Thoracic aorta (tissue), 2 donors: ENCODE measurements around the gene EIF4G3. TPM values are rescaled to one million over a fixed set of nuclear protein-coding genes. Genes with fewer than 3 reads are reported as not detected.
"Not testable (repeated sequence)": the region's sequence is repeated elsewhere in the genome, so short reads cannot be mapped to it uniquely, and the experiment has no call there.

Source experiments
- ATAC-seq: fragments of 150-250 bp; one replicate; pipeline ENCODE4 v1.8.0; 2017; ENCODE audit warnings: low read depth; ENCODE audit not compliant: insufficient number of reproducible peaks, low FRiP score
- DNase-seq: peaks from one replicate; pipeline ENCODE4 v3.0.0-alpha.2; 2020; ENCODE audit warnings: low spot score
- H3K27ac ChIP-seq, 2 donors: fragments of 200-600 bp; sonication (generic); 1 replicate in 1 of 2; 2 replicates in 1 of 2; pipeline ENCODE4 v1.5.1; 2016; ENCODE audit warnings: mild to moderate bottlenecking in 2 of 2, moderate library complexity in 2 of 2
- H3K27me3 ChIP-seq: fragments of 200-600 bp; sonication (generic); replicated peaks from 2 replicates; pipeline ENCODE4 v1.6.0; 2016; ENCODE audit warnings: mild to moderate bottlenecking; ENCODE audit not compliant: insufficient read depth
- H3K36me3 ChIP-seq: fragments of 200-600 bp; sonication (generic); one replicate; pipeline ENCODE4 v1.5.1; 2016
- H3K4me1 ChIP-seq, 2 donors: fragments of 200-600 bp; sonication (generic); 1 replicate in 1 of 2; 2 replicates in 1 of 2; pipeline versions ENCODE4 v1.5.1 to v1.6.0; 2016; ENCODE audit warnings: low read depth in 2 of 2, mild to moderate bottlenecking in 1 of 2; ENCODE audit not compliant: control insufficient read depth in 1 of 2
- H3K4me3 ChIP-seq: fragments of 200-600 bp; sonication (generic); 2 replicates; pipeline ENCODE4 v1.5.1; 2016; ENCODE audit warnings: mild to moderate bottlenecking
- H3K9me3 ChIP-seq: fragments of 200-600 bp; sonication (generic); 2 replicates; pipeline ENCODE4 v1.5.1; 2016
- total RNA-seq, 2 donors: library from RNA; depleted of rRNA; stranded (reverse); fragments of >200 nt; gene quantifications; one replicate each; pipeline versions ENCODE4 v1.1.0 to v1.2.3, GENCODE V29; 2016
- TF ChIP-seq, protein P1 (sequence below): fragments of 200-600 bp; sonication (generic); IDR thresholded peaks from one replicate; pipeline ENCODE4 v1.5.1; 2019; ENCODE audit warnings: antibody characterized with exemption

Gene EIF4G3
- total RNA-seq, 2 donors from 2014 or later: 43.1 to 54.0 TPM

DNA sequence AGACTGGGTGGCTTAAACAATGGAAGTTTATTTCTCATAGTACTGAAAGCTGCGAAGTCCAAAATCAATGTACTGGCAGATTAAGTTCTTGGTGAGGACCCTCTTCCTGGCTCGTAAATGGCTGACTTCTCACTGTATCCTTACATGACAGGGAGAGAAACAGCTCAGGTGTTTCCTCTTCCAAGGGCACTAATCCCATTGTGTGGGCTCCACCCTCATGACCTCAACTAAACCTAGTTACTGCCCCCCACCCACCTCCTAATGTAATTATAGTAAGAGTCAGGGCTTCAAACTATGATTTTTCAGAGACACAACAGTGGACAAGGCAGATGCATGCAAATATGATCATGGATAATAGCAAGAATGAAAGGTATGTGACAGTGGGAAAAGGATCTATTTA, 308.4 kb downstream of the EIF4G3 start:
- DNase-seq (no peak), ATAC-seq (no peak)
- no peaks in the 10 kb centered on the region for H3K4me1 ChIP-seq
- TF ChIP-seq, protein P1, sequence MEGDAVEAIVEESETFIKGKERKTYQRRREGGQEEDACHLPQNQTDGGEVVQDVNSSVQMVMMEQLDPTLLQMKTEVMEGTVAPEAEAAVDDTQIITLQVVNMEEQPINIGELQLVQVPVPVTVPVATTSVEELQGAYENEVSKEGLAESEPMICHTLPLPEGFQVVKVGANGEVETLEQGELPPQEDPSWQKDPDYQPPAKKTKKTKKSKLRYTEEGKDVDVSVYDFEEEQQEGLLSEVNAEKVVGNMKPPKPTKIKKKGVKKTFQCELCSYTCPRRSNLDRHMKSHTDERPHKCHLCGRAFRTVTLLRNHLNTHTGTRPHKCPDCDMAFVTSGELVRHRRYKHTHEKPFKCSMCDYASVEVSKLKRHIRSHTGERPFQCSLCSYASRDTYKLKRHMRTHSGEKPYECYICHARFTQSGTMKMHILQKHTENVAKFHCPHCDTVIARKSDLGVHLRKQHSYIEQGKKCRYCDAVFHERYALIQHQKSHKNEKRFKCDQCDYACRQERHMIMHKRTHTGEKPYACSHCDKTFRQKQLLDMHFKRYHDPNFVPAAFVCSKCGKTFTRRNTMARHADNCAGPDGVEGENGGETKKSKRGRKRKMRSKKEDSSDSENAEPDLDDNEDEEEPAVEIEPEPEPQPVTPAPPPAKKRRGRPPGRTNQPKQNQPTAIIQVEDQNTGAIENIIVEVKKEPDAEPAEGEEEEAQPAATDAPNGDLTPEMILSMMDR: no peak
- no peak overlapping the region for H3K27ac ChIP-seq
- H3K4me3 ChIP-seq: no peak overlapping the region
- H3K36me3 ChIP-seq: no peaks in the 10 kb centered on the region
- H3K9me3 ChIP-seq: no peaks in the 10 kb centered on the region
- no peaks in the 10 kb centered on the region for H3K27me3 ChIP-seq

DNA sequence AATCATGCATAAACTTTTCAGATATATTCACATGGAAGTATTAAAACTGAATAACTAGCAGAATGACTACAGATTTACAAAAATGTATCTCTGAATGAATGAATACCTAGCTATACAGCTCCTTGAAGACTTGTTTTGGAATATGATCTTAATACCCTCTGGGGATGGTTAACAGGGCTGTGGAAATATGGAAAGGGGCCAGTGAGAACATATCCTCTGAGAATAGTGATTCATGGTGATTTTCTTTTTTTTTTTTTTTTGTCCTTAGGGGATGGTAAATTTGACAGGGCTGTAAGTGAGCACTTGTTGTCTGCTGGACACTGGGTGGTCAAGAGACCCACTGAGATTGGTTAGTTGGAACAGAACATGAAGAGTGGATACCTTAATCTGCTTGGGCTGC, 308.9 kb downstream of the EIF4G3 start:
- TF ChIP-seq, protein P1: no peak
- H3K4me3 ChIP-seq: no peak overlapping the region
- no peak overlapping the region for H3K27ac ChIP-seq
- DNase-seq: no peak
- H3K36me3 ChIP-seq: no peaks in the 10 kb centered on the region
- no peaks in the 10 kb centered on the region for H3K9me3 ChIP-seq
- ATAC-seq: no peak
- no peaks in the 10 kb centered on the region for H3K27me3 ChIP-seq
- H3K4me1 ChIP-seq: no peaks in the 10 kb centered on the region

DNA sequence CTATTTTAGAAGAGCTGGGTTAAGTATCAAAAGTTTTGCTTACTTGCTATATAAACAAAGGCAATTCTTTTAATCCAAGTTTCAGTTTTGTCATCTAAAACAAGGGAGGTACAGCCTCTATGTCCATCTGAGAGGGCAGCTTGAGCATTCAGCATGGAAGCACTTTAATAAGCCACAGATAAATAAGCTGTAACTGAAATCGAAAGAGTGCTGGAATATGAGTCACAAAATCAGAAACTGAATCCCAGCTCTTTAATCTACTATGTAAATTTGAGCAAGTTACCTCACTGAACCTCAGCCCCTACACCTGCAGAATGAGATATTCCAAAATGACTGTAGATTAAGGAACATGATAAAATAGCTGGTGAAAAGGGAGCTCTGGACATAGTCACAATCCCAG, 309.6 kb downstream of the EIF4G3 start:
- no peaks in the 10 kb centered on the region for H3K4me1 ChIP-seq
- H3K27ac ChIP-seq: no peak overlapping the region
- ATAC-seq (no peak), DNase-seq (no peak)
- no peak overlapping the region for H3K4me3 ChIP-seq
- H3K36me3 ChIP-seq: no peaks in the 10 kb centered on the region
- TF ChIP-seq, protein P1: no peak
- H3K9me3 ChIP-seq: no peaks in the 10 kb centered on the region
- H3K27me3 ChIP-seq: no peaks in the 10 kb centered on the region

DNA sequence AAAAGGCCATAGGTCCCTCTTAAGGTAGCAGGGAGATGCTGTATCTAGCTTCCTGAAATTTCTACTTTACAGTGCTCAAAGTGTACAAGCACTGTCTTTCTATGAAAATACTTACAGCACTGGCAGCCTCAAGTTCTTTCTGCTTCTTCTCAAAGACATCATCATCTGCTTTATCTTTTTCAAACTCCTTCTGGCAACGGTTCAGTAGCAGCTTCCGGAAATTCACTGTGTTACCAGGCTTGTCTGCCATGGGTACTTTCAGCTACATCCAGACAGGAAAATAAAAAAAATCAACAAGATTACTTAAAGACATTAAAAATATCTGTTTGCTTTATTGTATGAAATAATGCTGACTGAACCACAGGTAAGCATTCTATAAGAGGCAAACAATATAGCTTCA, 311.7 kb downstream of the EIF4G3 start:
- H3K4me3 ChIP-seq: no peak overlapping the region
- no peaks in the 10 kb centered on the region for H3K9me3 ChIP-seq
- peaks cover 3% of the 10 kb centered on the region for H3K36me3 ChIP-seq
- no peak overlapping the region for H3K27ac ChIP-seq
- DNase-seq (no peak), ATAC-seq (no peak)
- no peaks in the 10 kb centered on the region for H3K27me3 ChIP-seq
- TF ChIP-seq, protein P1: no peak
- no peaks in the 10 kb centered on the region for H3K4me1 ChIP-seq

DNA sequence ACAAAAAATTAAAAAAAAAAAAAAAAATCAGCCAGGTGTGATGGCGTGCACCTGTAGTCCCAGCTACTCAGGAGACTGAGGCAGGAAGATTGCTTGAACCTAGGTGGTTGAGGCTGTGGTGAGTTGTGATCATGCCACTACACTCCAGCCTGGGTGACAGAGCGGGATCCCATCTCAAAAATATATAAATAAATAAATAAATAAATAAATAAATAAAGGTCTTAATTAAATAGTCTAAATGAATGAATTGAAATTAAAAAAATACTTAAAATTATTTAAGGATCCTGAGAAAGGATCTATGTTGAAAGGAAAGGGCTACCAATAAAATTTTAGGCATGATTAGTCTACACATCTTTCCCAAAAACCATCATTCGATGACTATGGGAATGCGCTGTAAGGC, 322.2 kb downstream of the EIF4G3 start:
- Histone ChIP-seq H3K27me3 (no peaks in the 10 kb centered on the region), H3K4me3 (no peak overlapping the region), H3K9me3 (no peaks in the 10 kb centered on the region), H3K4me1 (no peaks in the 10 kb centered on the region), H3K36me3 (peaks cover 28% of the 10 kb centered on the region), H3K27ac (no peak overlapping the region)
- ATAC-seq (no peak), DNase-seq (no peak)
- TF ChIP-seq, protein P1: no peak

DNA sequence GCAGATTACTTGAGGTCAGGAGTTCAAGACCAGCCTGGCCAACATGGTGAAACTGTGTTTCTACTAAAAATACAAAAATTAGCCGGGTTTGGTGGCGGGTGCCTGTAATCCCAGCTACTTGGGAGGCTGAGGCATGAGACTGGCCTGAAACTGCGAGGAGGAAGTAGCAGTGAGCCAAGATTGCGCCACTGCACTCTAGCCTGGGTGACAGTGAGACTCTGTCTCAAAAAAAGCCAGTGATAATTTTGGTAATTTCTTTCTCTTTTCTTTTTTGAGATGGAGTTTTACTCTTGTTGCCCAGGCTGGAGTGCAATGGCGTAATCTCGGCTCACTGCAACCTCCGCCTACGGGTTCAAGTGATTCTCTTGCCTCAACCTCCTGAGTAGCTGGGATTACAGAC, 324.9 kb downstream of the EIF4G3 start:
- DNase-seq, H3K27me3 ChIP-seq, H3K27ac ChIP-seq, ATAC-seq, H3K4me1 ChIP-seq, H3K9me3 ChIP-seq, H3K4me3 ChIP-seq: not testable (repeated sequence)
- peaks cover 19% of the 10 kb centered on the region for H3K36me3 ChIP-seq
